HCT116 (cell line): ENCODE data around the gene DYNC2I2. TPM values are rescaled to one million over a fixed set of nuclear protein-coding genes. Genes with fewer than 3 reads are reported as not detected.

Source experiments
- ATAC-seq: fragments of 200-7000 bp; cut with Tn5 transposase; 2 replicates; pipeline ENCODE4 v1.9.1; 2020; ENCODE audit warnings: mild to moderate bottlenecking, moderate library complexity
- BruUV-seq: library from RNA; stranded (reverse); fragments of 400-500 nt; replicated peaks from 2 replicates; lab custom pipeline; 2021; lab: Mats Ljungman, UMichigan
- CTCF ChIA-PET: fragments of 300-600 bp; sonication (Branson Sonifier 250); formaldehyde crosslinking; loops from one replicate; lab custom pipeline; 2021; ENCODE audit warnings: antibody characterized with exemption; lab: Charles Lee
- POLR2A ChIA-PET: fragments of 300-600, 350-600 bp; sonication (Branson Sonifier 250); formaldehyde crosslinking; loops from one replicate; lab custom pipeline; 2021; ENCODE audit warnings: antibody characterized with exemption; lab: Charles Lee
- RAD21 ChIA-PET, 2 experiments: fragments of 300-600 bp; sonication (Branson Sonifier 250); formaldehyde crosslinking; loops; one replicate each; lab custom pipeline; 2023; ENCODE audit warnings: low total read pairs in 2 of 2; ENCODE audit not compliant: uncharacterized antibody in 2 of 2, unreplicated experiment in 2 of 2, low non-redundant PET in 1 of 2; lab: Charles Lee
- DNase-seq: peaks from one replicate; pipeline ENCODE4 v3.0.0-alpha.2; 2010; ENCODE audit warnings: low read depth, low spot score
- H2AFZ ChIP-seq: fragments of 200-600 bp; shearing (Covaris generic), sonication (generic); 2 replicates; pipeline ENCODE4 v1.6.1; 2017; ENCODE audit warnings: low read depth, mixed run types, mixed read lengths, antibody characterized with exemption, low read length; ENCODE audit not compliant: poor library complexity, severe bottlenecking
- H3K27ac ChIP-seq: 2 replicates; pipeline ENCODE4 v1.5.1; 2012; ENCODE audit warnings: low read depth, low read length
- H3K27me3 ChIP-seq: fragments of 200-600 bp; sonication (generic); 2 replicates; pipeline ENCODE4 v1.6.1; 2016; ENCODE audit warnings: mixed run types, low read length, mixed read lengths; ENCODE audit not compliant: insufficient read depth
- H3K36me3 ChIP-seq, 2 experiments: fragments of 200-500 bp in 1 of 2; fragments of 200-600 bp in 1 of 2; sonication (Bioruptor generic) in 1 of 2; sonication (generic) in 1 of 2; 2 replicates each; pipeline versions ENCODE4 v1.5.1 to v1.6.1; 2014 to 2016; ENCODE audit warnings: low read length in 2 of 2, inconsistent platforms in 1 of 2, mixed read lengths in 1 of 2, mixed run types in 1 of 2; ENCODE audit not compliant: insufficient read depth in 2 of 2, control insufficient read depth in 1 of 2
- H3K4me1 ChIP-seq, 2 experiments: fragments of 200-600 bp in 1 of 2; sonication (generic) in 1 of 2; 2 replicates each; pipeline versions ENCODE4 v1.5.1 to v1.6.1; 2012 to 2017; ENCODE audit warnings: low read length in 2 of 2, inconsistent platforms in 1 of 2, mild to moderate bottlenecking in 1 of 2, mixed read lengths in 1 of 2, mixed run types in 1 of 2, moderate library complexity in 1 of 2; ENCODE audit not compliant: insufficient read depth in 2 of 2, control insufficient read depth in 1 of 2
- H3K4me2 ChIP-seq: fragments of 200-600 bp; sonication (generic); 2 replicates; pipeline ENCODE4 v1.6.1; 2017; ENCODE audit warnings: mixed run types, low read length, mixed read lengths
- H3K4me3 ChIP-seq, 2 experiments: fragments of 200-600 bp in 1 of 2; sonication (generic) in 1 of 2; replicated peaks in 1 of 2; 2 replicates each; pipeline ENCODE4 v1.5.1; 2011 to 2016; ENCODE audit warnings: low read length in 2 of 2, control low read depth in 1 of 2, low read depth in 1 of 2, mild to moderate bottlenecking in 1 of 2, mixed read lengths in 1 of 2, mixed run types in 1 of 2
- H3K79me2 ChIP-seq: fragments of 200-600 bp; sonication (generic); 2 replicates; pipeline ENCODE4 v1.6.1; 2017; ENCODE audit warnings: mild to moderate bottlenecking, mixed run types, low read length, moderate library complexity, mixed read lengths; ENCODE audit not compliant: insufficient read depth
- H3K9ac ChIP-seq: fragments of 200-600 bp; sonication (generic); 2 replicates; pipeline ENCODE4 v1.6.1; 2016; ENCODE audit warnings: low read length, mixed read lengths
- H3K9me2 ChIP-seq: fragments of 200-600 bp; sonication (generic), shearing (Covaris generic); 2 replicates; pipeline ENCODE4 v1.6.1; 2017; ENCODE audit warnings: mixed run types, mild to moderate bottlenecking, moderate library complexity; ENCODE audit not compliant: insufficient read depth
- H3K9me3 ChIP-seq, 2 experiments: fragments of 200-500 bp in 1 of 2; fragments of 200-600 bp in 1 of 2; sonication (Bioruptor generic) in 1 of 2; sonication (generic) in 1 of 2; 2 replicates each; pipeline ENCODE4 v1.6.1; 2014 to 2017; ENCODE audit warnings: low read length in 2 of 2, mixed read lengths in 2 of 2, inconsistent platforms in 1 of 2, low read depth in 1 of 2, mild to moderate bottlenecking in 1 of 2, mixed run types in 1 of 2, moderate library complexity in 1 of 2; ENCODE audit not compliant: control insufficient read depth in 1 of 2, insufficient read depth in 1 of 2
- H4K20me1 ChIP-seq: fragments of 200-600 bp; sonication (generic), shearing (Covaris generic); 2 replicates; pipeline ENCODE4 v1.6.1; 2017; ENCODE audit warnings: mixed run types, mild to moderate bottlenecking, moderate library complexity; ENCODE audit not compliant: insufficient read depth
- EGR1 ChIP-seq: IDR thresholded peaks from 2 replicates; pipeline ENCODE4 v1.6.1; 2012; ENCODE audit warnings: low read depth
- ELF1 ChIP-seq: IDR thresholded peaks from 2 replicates; pipeline ENCODE4 v1.6.1; 2012; ENCODE audit warnings: low read depth, borderline replicate concordance
- EZH2 ChIP-seq: fragments of 200-600 bp; sonication (generic); IDR thresholded peaks from 2 replicates; pipeline ENCODE4 v1.6.1; 2017; ENCODE audit warnings: antibody characterized with exemption, mixed run types
- FOSL1 ChIP-seq: IDR thresholded peaks from 2 replicates; pipeline ENCODE4 v1.6.1; 2012; ENCODE audit warnings: low read depth
- JUND ChIP-seq: IDR thresholded peaks from 2 replicates; pipeline ENCODE4 v1.6.1; 2012
- POLR2A ChIP-seq: IDR thresholded peaks from 2 replicates; pipeline ENCODE4 v1.7.0; 2011; ENCODE audit warnings: borderline replicate concordance; ENCODE audit not compliant: insufficient read depth, insufficient read length; ENCODE audit errors: extremely low read depth
- POLR2AphosphoS5 ChIP-seq: IDR thresholded peaks from 2 replicates; pipeline ENCODE4 v1.6.1; 2011; ENCODE audit warnings: mild to moderate bottlenecking, low read depth, low read length, moderate library complexity
- RAD21 ChIP-seq: IDR thresholded peaks from 2 replicates; pipeline ENCODE4 v1.6.1; 2012; ENCODE audit warnings: low read depth, mild to moderate bottlenecking
- SIN3A ChIP-seq: IDR thresholded peaks from 2 replicates; pipeline ENCODE4 v1.6.1; 2012; ENCODE audit warnings: low read depth
- SP1 ChIP-seq: IDR thresholded peaks from 2 replicates; pipeline ENCODE4 v1.6.1; 2012; ENCODE audit warnings: low read depth
- SRF ChIP-seq: IDR thresholded peaks from 2 replicates; pipeline ENCODE4 v1.6.1; 2012; ENCODE audit warnings: low read depth
- YY1 ChIP-seq: IDR thresholded peaks from 2 replicates; pipeline ENCODE4 v1.6.1; 2011; ENCODE audit warnings: low read length, low read depth, moderate library complexity, mild to moderate bottlenecking; ENCODE audit not compliant: insufficient replicate concordance; ENCODE audit errors: extremely low read depth
- intact Hi-C: fragments of 100-400 bp; cut with micrococcal nuclease; formaldehyde crosslinking; loops from 2 replicates; pipeline ENCODE4 v1.10.0; 2022
- total RNA-seq: library from RNA; stranded (reverse); gene quantifications from one replicate; pipeline ENCODE4 v1.2.1, GENCODE V29; 2021; ENCODE audit not compliant: unreplicated experiment
- TF ChIP-seq, protein P1 (sequence below): IDR thresholded peaks from 2 replicates; pipeline ENCODE4 v1.6.1; 2011; ENCODE audit warnings: mild to moderate bottlenecking, low read length, moderate library complexity; ENCODE audit not compliant: insufficient replicate concordance; ENCODE audit errors: extremely low read depth
- TF ChIP-seq, protein P2 (sequence below): IDR thresholded peaks from 2 replicates; pipeline ENCODE4 v1.6.1; 2012
- TF ChIP-seq, protein P3 (sequence below), 3 experiments: fragments of 200-600 bp in 1 of 3; sonication (generic) in 1 of 3; IDR thresholded peaks in 2 of 3; conservative IDR thresholded peaks in 1 of 3; 2 replicates each; pipeline ENCODE4 v1.5.1; 2012 to 2017; ENCODE audit warnings: low read depth in 2 of 3, low read length in 2 of 3, antibody characterized with exemption in 1 of 3, borderline replicate concordance in 1 of 3, control low read depth in 1 of 3, mild to moderate bottlenecking in 1 of 3, mixed read lengths in 1 of 3, mixed run types in 1 of 3, moderate library complexity in 1 of 3; ENCODE audit not compliant: insufficient read depth in 1 of 3

Gene DYNC2I2
- total RNA-seq, 1 experiment from 2014 or later = 155 TPM

DNA sequence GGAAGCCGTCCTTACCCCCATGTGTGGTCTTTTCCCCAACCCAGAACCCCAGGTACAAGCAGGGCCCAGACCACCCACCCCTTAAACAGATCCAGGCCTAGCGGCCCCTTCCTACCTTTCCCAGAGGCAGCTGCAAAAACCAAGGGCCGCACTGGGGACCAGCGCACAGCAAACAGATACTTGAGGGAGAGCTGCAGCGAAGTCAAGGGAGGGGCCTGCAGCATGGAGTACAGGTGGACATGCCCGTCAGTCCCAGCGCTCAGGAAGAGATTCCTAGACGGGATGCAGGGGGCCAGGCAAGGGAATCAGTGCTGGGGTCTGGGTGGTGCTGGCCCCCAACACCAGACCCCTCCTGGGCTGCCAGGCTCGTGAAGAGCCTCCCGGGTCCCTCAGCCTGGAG is 22.5 kb downstream of the DYNC2I2 start:
- Histone ChIP-seq H3K9me2 (no peaks in the 10 kb centered on the region), H3K4me3 (no peak overlapping the region), H3K27ac (peak overlapping the region; percentile 99), H3K9ac (peak overlapping the region; percentile 58; the same call in 1 of the 2 replicates), H3K9me3 (no peaks in the 10 kb centered on the region), H3K4me1 (peaks cover 28 to 46% of the 10 kb centered on the region in 2 experiments), H3K36me3 (peaks cover 15 to 45% of the 10 kb centered on the region in 2 experiments), H3K27me3 (no peaks in the 10 kb centered on the region), H4K20me1 (no peaks in the 10 kb centered on the region), H3K4me2 (peak overlapping the region; percentile 93; the same call in 1 of the 2 replicates), H2AFZ (no peak overlapping the region), H3K79me2 (peaks cover 34% of the 10 kb centered on the region)
- intact Hi-C loops = loop anchor here (2.0 kb wide), 1 partner anchor 69 kb away; the partner anchor contains the start of gene PKN3
- ATAC-seq (no peak), DNase-seq (no peak)
- TF ChIP-seq, protein P1, sequence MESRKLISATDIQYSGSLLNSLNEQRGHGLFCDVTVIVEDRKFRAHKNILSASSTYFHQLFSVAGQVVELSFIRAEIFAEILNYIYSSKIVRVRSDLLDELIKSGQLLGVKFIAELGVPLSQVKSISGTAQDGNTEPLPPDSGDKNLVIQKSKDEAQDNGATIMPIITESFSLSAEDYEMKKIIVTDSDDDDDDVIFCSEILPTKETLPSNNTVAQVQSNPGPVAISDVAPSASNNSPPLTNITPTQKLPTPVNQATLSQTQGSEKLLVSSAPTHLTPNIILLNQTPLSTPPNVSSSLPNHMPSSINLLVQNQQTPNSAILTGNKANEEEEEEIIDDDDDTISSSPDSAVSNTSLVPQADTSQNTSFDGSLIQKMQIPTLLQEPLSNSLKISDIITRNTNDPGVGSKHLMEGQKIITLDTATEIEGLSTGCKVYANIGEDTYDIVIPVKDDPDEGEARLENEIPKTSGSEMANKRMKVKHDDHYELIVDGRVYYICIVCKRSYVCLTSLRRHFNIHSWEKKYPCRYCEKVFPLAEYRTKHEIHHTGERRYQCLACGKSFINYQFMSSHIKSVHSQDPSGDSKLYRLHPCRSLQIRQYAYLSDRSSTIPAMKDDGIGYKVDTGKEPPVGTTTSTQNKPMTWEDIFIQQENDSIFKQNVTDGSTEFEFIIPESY = no peak
- TF ChIP-seq ELF1 (no peak), EGR1 (no peak), RAD21 (no peak), SP1 (no peak), FOSL1 (no peak), POLR2AphosphoS5 (no peak), SIN3A (no peak), POLR2A (no peak), EZH2 (no peak), SRF (no peak), JUND (no peak), YY1 (no peak)
- TF ChIP-seq, protein P2, sequence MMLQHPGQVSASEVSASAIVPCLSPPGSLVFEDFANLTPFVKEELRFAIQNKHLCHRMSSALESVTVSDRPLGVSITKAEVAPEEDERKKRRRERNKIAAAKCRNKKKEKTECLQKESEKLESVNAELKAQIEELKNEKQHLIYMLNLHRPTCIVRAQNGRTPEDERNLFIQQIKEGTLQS = no peak
- TF ChIP-seq, protein P3, sequence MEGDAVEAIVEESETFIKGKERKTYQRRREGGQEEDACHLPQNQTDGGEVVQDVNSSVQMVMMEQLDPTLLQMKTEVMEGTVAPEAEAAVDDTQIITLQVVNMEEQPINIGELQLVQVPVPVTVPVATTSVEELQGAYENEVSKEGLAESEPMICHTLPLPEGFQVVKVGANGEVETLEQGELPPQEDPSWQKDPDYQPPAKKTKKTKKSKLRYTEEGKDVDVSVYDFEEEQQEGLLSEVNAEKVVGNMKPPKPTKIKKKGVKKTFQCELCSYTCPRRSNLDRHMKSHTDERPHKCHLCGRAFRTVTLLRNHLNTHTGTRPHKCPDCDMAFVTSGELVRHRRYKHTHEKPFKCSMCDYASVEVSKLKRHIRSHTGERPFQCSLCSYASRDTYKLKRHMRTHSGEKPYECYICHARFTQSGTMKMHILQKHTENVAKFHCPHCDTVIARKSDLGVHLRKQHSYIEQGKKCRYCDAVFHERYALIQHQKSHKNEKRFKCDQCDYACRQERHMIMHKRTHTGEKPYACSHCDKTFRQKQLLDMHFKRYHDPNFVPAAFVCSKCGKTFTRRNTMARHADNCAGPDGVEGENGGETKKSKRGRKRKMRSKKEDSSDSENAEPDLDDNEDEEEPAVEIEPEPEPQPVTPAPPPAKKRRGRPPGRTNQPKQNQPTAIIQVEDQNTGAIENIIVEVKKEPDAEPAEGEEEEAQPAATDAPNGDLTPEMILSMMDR (IDR thresholded peaks at IDR 0.05 in 2 of 3, conservative IDR thresholded peaks at IDR 0.05 in 1 of 3; ENCODE audit: borderline replicate concordance in 1 of 3, insufficient read depth in 1 of 3, low read depth in 2 of 3, low read length in 2 of 3) = no peak
- BruUV-seq = no TSS peak
- ChIA-PET CTCF (no interaction called here), RAD21 (no interaction called here), POLR2A (no interaction called here)
